Stimulated activated CD8-positive, alpha-beta memory T cell treated with anti-CD3 and anti-CD28 coated beads, Interleukin-4, amount 100 ng/mL, for 1 hour (primary cell): Measurements from ENCODE around the gene CRYGS.
A peak's percentile ranks its signal among the peaks of the same experiment; 100 is the strongest.
"Not testable (repeated sequence)": the region's sequence is repeated elsewhere in the genome, so short reads cannot be mapped to it uniquely, and the experiment has no call there.

Experiments
- DNase-seq, 2 donors: peaks; one replicate each; pipeline ENCODE4 v3.0.0-alpha.2; 2020; ENCODE audit warnings: low read depth in 2 of 2, low spot score in 1 of 2

The CRYGS gene

GRCh38 chr3:186520431-186520830, 23.7 kb downstream of the CRYGS start:
- DNase-seq, result no peak

DNA sequence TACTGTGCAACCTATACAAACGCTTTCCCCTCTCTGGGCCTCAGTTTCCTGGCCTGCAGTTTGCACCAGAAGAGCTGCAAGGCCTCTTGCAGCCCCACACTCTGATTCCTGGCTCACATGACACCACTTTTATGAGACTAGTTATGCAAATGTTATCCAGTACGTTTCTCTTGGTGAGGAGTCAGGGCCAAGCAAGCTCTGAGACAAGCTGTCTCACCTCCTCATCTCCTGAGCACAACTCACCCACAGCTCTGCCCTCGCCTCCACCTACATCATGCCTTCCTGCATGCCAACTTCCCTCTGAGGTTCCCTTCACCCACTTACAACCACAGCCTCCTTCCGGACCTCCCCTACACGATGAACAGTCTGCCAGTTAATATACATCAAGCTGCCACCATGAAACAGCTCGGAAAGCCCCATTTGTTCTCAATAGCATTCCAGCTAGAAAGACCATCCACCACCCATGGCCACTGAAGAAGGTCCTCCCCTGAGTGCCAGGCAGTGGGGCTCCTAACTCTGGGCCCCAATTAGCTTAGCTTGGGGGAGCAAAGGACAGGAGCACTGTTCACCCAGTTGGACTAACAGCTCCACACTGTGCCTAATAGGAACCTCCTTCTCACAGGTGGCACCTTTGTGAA, 25.0 kb downstream of the CRYGS start:
- peak; percentile 9 to 35 for DNase-seq

DNA sequence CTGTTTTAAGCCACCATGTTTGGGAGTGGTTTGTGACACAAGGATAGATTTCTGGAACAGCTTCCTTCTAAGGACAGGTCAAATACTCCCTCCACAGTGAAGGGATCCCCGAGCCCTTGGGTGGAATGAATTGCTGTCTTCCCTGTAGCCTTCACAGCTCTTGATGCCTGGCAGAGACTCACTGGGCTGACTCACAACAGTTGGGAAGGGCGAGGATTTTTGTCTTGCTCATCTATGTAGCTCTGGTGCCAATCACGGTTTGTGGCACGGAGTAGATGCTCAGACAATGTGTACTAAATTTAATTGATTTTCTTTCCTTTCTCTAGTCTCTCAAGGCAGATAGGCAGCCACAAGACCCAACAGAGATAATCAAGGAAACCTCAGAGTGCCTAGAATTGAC, 27.0 kb downstream of the CRYGS start:
- DNase-seq, result no peak

- DNase-seq, result no peak
These were observed 27.5 kb downstream of the CRYGS start for GRCh38 chr3:186516646-186517045.

DNA sequence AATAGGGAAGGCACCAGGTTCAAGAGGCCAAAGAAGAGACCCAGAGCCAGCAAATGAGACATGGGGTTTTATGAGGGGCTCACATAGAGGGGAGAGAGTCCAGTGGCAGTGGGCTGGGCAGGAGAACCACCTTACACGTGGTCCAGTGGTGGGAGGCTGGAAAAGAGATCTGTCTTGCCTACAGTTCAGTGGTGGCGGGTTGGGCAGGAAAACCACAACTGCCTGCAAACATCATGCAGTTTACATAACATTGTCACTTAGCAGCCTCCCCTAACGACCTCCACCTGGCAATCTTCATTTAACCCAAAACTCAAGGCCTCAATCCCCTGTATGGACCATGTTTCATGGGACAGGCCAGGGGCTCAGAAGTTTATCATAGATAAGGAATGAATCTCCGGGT, 29.1 kb downstream of the CRYGS start:
- no peak for DNase-seq

DNA sequence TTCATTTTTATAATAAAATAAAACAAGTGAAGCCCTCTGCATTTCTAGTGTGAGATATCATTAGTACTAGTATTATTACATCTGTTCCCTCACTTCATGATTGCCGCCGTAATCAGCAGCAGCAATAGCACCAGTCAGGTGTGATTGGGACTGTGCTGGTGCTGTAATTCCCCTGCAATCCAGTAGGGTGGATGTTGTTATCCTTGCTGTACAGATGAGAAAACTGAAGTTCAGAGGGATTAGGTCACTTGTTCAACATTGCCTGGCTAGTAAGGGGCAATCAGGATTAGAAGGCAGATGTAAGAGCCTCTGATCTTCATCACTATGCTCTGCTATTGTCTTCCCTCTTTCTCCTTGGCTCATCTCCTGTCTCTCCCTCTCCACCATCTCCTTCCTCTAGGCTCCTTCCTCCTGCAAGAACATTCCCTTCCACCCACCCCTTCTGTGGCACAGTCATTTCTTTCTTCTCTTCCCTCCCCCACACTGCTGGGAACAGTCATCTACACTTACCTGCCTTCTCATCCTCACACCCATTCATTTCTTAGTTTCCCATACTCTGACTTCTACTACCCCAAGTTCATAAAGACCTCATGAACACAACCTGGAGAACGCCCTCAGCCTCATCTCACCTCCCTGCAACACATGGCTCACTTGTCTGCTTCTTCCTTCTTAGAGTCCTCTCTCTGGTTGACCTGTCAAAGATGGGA, 29.7 kb downstream of the CRYGS start:
- no peak for DNase-seq

DNA sequence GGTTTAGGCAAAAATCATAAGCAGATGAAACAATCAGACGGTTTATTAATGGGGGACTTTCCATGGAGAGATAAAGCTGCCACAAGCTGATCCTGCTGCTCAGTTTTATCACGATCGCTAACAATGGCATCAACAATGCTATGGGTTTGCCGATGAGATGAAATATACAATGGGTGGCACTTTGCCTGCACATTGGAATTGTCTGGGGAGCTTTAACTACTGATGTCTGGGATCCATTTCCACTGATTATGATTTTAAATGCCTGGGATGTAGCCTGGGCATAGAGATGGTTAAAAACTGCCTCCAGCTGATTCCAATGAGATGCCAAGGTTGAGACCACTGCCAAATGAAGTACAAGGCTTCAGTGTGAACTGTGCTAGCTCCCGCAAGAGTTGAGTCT, 30.8 kb downstream of the CRYGS start:
- DNase-seq, result no peak

DNA sequence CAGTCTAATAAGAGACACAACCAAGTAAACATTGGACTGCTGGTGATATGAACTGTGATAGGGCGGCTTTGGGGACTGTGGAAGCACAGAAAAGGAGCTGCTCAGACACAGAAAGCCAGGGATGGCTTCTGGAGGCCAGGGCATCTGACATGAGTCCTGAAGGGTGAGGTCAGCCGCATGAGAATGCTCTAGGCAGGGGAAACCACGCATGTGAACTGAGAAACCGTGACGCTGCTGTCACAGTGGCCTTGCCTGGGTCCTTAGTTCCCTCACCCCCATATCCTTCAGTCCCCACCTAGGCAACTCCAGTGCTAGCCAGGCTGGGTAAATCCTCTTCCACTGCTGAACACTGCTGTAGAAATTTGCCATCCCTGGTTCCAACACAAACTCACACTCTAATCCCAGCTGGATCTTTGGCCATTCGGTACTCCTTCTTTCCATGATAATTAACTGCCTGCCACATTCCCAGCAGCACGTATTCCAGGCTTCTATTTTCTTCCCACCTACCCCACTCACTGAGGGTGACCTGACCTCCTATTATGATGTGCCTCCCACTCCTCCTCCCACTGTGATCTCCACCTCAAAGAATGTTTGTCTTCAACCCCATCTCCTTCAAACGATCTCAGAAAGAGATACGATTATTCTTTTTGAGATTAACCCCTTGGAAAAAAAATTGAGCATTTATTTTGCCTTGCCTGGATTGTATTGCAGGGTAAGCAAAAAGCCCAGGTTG, 31.4 kb downstream of the CRYGS start:
- DNase-seq, result no peak

DNA sequence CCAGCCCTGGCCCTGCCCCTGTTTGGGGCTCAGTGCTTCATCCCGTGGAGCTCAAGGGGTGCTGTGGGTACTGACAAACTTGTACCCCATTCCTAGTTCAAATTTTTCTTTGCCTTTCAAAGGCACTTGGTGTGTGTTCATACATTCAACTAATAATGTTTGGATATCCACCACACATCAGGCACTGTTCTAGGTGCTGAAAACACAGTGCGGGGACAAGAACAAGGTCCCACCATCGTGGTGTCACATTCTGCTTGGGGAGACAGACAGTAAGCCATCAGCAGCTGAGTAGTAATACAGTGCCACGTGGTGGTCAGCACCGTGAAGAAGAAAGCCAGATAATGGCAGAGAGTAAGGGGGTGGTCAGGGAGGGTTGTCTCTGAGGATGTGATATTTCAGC, 32.5 kb downstream of the CRYGS start:
- DNase-seq, result no peak

DNA sequence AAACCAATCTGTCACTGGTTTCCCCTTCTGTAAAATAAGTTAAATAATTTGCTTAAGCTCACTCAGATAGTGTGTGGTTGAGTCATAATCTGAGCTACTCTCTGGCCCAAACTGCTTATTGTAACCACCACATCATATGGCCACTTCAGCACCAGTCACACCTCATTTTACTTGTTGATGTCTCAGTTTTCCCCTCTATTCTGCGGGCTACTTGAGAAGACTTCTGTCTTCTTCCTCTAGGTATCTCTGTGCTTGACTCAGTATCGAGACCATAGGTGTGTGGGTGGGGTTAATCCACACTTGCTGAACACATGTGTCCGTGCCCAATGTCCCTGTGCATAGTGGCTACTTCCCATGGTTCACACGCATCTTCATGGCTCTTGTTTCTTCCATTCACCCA, 32.9 kb downstream of the CRYGS start:
- DNase-seq, result no peak

- no peak for DNase-seq
These were observed 33.7 kb downstream of the CRYGS start for GRCh38 chr3:186510374-186511079.

- no peak for DNase-seq
These were observed 34.8 kb downstream of the CRYGS start for GRCh38 chr3:186509423-186509822.

- DNase-seq, result no peak
These were observed 37.3 kb downstream of the CRYGS start for GRCh38 chr3:186506857-186507256.

DNA sequence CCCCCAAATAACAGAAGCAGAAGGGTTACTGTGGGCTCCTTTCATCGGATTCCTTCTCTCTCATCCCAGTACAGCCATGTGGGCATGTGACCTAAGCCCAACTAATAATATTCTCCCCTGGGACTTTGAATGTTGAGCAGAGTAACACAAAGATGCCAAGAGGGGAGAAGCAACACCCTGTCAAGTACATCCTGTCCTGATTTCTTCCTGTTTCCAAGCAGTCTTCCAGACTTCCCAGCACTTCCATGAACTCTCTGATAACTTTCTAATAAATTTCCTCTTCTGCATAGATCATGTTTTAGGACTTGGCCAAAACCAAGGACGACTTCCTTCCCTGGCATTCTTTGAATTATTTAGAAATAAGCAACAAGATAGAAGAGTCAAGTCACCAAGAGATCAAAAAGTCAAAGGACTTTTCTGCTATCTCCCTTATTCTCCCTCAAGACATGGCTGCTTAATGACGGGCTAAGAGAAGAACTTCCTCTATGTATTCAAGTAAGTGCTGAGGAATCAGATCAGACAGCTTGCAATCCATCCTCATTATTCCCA, 37.9 kb downstream of the CRYGS start:
- DNase-seq, result no peak

DNA sequence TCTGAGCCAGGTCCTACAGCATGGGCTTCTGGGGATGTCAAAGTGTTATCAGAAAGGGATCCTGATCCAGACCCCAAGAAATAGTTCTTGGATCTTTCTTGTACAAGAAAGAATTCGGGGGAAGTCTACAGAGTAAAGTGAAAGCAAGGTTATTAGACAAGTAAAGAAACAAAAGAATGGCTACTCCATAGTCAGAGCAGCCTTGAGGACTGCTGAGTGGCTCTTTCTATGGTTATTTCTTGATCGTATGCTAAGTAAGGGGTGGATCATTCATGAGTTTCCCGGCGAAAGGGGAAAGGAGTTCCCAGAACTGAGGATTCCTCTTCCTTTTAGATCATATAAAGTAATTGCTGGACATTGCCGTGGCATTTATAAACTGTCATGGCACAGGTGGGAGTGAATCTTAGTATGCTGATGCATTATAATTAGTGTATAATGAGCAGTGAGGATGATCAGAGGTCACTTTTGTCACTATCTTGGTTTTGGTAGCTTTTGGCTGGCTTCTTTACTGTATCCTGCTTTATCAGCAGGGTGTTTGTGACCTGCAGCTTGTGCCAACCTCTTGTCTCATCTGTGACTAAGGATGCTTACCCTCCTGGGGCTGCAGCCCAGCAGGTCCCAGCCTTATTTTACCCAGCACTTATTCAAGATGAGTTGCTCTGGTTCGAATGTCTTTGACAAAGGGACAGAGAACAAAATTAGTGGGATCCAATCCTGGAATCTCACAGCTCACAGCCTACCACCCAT, 41.0 kb downstream of the CRYGS start:
- no peak for DNase-seq

DNA sequence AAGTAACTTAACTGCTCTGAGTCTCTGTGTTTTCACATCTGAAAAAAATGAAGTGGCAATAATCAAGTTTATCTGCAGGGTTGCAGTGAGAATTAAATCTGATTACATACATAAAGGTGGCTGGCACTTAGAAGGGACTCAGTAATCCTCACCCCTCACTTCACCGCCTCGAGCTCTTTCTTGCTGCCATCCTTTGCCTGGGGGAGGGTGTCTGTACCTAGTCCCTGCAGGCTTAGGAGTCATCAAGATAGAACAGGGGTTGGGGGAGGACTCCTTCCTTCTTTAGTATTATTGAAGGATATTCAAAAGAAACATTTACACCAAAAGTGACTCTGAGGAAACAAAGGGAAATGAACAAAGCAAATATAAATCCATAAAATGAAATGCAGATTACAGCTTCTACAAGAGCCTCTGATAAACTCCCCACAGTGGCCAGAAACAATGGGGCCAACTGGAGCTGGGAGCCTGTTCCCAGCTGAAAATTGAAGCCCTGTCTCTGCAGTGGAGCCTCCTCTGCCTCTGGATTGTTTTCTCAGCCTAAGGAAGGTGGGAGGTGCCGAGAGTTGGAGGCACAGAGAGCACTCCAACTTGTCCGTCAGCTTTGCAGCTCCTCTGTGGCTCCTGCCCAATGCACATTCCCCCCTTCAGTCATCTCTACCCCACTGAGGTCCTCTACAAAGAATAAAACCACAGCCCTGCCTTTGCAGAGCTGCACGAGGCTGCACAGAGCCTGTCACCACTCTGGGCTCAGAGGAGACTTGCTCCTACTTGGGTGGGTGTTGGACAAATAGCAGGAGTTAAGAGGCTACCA, 41.8 kb downstream of the CRYGS start:
- DNase-seq, result no peak

- not testable (repeated sequence) for DNase-seq
These were observed 44.2 kb downstream of the CRYGS start for GRCh38 chr3:186499949-186500348.

DNA sequence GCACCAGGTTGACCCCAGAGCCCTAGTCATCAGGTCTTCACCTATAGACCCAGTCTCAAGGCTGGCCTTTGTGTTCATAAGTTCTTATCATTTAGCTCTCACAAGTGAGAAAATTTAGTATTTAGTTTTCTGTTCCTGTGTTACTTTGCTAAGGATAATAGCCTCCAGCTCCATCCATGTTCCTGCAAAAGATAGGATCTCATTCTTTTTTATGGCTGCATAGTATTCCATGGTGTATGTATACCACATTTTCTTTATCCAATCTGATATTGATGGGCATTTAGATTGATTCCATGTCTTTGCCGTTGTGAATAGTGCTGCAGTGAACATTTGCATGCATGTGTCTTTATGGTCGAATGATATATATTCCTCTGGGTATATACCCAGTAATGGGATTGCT, 46.2 kb downstream of the CRYGS start:
- DNase-seq, result not testable (repeated sequence)

DNA sequence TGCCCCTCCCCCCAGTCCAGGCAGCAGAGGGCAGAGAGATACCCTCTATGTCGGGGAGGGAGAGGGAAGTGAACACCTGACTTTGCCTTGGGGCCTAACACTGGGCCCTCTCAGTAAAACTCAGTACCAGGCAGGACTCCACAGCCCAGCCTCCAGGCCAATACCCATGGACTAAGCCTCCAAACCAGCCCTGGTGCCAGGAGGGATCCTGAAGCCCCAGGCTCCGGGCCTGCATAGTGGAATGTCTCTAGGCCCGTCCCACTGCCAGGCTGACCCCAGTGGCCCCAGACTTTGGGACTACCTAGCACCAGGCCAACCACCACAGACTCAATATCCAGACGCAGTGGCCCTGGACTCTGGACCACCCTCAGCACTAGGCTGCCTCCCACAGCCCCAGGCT, 46.6 kb downstream of the CRYGS start:
- no peak for DNase-seq

GRCh38 chr3:186496635-186497034, 47.5 kb downstream of the CRYGS start:
- DNase-seq, result no peak
